ENCODE measurements around the gene CASKIN1.

CASKIN1 gene

GRCh38 chr16:2230376-2230775 lies 34.0 kb upstream of the CASKIN1 start:
- DNase-seq (ENCODE audit: low read depth, low spot score) = no peak
- Histone ChIP-seq H3K4me1 (ENCODE audit: insufficient read depth, insufficient read length) (peaks cover 15% of the 10 kb centered on the region), H3K9me3 (ENCODE audit: insufficient read depth, low read length) (no peaks in the 10 kb centered on the region), H3K9ac (ENCODE audit: insufficient read length, low read depth) (no peak overlapping the region), H3K4me3 (ENCODE audit: insufficient read length, low read depth) (no peak overlapping the region), H3K36me3 (ENCODE audit: insufficient read depth, insufficient read length, low read length) (peaks cover 88% of the 10 kb centered on the region), H3K27me3 (ENCODE audit: insufficient read depth, insufficient read length) (no peaks in the 10 kb centered on the region)
- TF ChIP-seq SUZ12 (IDR thresholded peaks at IDR 0.05; ENCODE audit: extremely low read depth, insufficient read depth, insufficient read length) = no peak
- TF ChIP-seq YY1 (IDR thresholded peaks at IDR 0.05; ENCODE audit: insufficient read depth, insufficient read length) = no peak
- no peak for TF ChIP-seq ZNF274 (IDR thresholded peaks at IDR 0.05; ENCODE audit: low read depth, low read length)

DNA sequence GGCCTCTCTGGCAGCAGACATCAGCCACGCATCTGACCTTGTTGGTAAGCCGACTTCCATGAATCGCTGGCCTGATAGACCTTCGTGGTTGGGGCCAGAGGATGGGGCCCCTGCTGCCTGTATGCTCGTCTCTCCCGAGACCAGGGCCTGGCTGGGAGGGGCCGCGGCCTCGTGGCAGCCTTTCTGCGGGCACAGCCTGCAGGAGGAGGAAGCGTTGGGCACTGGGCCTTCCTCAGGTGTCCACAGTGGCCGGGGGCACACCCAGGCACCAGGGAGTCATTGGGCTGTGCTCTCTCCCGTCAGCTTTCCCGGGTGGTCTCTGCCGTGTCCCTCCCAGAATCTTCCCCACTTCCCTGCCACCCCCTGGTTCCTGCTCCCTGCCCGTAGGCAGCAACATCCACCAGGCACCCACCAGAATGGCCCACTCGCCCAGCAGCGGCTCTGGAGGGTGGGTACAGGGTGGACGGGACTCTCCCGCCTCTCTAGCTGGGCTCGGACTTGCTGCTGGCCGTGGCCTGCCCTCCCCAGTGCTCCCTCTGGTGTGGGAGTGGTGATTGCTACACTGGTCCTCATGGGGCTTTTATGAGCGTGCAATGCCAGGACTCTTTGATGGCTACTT lies 33.3 kb upstream of the CASKIN1 start:
- Histone ChIP-seq H3K36me3 (ENCODE audit: insufficient read depth, insufficient read length, low read length) (peaks cover 86% of the 10 kb centered on the region), H3K27me3 (ENCODE audit: insufficient read depth, insufficient read length) (no peaks in the 10 kb centered on the region), H3K4me1 (ENCODE audit: insufficient read depth, insufficient read length) (peaks cover 14% of the 10 kb centered on the region), H3K9ac (ENCODE audit: insufficient read length, low read depth) (no peak overlapping the region), H3K4me3 (ENCODE audit: insufficient read length, low read depth) (no peak overlapping the region), H3K9me3 (ENCODE audit: insufficient read depth, low read length) (no peaks in the 10 kb centered on the region)
- TF ChIP-seq ZNF274 (IDR thresholded peaks at IDR 0.05; ENCODE audit: low read depth, low read length) (no peak), SUZ12 (IDR thresholded peaks at IDR 0.05; ENCODE audit: extremely low read depth, insufficient read depth, insufficient read length) (no peak), YY1 (IDR thresholded peaks at IDR 0.05; ENCODE audit: insufficient read depth, insufficient read length) (no peak)
- no peak for DNase-seq (ENCODE audit: low read depth, low spot score)

GRCh38 chr16:2229091-2229490 lies 32.7 kb upstream of the CASKIN1 start:
- Histone ChIP-seq H3K4me1 (ENCODE audit: insufficient read depth, insufficient read length) (peaks cover 9% of the 10 kb centered on the region), H3K27me3 (ENCODE audit: insufficient read depth, insufficient read length) (no peaks in the 10 kb centered on the region), H3K9ac (ENCODE audit: insufficient read length, low read depth) (no peak overlapping the region), H3K4me3 (ENCODE audit: insufficient read length, low read depth) (no peak overlapping the region), H3K9me3 (ENCODE audit: insufficient read depth, low read length) (no peaks in the 10 kb centered on the region), H3K36me3 (ENCODE audit: insufficient read depth, insufficient read length, low read length) (peaks cover 80% of the 10 kb centered on the region)
- no peak for DNase-seq (ENCODE audit: low read depth, low spot score)
- no peak for TF ChIP-seq ZNF274 (IDR thresholded peaks at IDR 0.05; ENCODE audit: low read depth, low read length)
- TF ChIP-seq YY1 (IDR thresholded peaks at IDR 0.05; ENCODE audit: insufficient read depth, insufficient read length) = no peak
- TF ChIP-seq SUZ12 (IDR thresholded peaks at IDR 0.05; ENCODE audit: extremely low read depth, insufficient read depth, insufficient read length) = no peak

DNA sequence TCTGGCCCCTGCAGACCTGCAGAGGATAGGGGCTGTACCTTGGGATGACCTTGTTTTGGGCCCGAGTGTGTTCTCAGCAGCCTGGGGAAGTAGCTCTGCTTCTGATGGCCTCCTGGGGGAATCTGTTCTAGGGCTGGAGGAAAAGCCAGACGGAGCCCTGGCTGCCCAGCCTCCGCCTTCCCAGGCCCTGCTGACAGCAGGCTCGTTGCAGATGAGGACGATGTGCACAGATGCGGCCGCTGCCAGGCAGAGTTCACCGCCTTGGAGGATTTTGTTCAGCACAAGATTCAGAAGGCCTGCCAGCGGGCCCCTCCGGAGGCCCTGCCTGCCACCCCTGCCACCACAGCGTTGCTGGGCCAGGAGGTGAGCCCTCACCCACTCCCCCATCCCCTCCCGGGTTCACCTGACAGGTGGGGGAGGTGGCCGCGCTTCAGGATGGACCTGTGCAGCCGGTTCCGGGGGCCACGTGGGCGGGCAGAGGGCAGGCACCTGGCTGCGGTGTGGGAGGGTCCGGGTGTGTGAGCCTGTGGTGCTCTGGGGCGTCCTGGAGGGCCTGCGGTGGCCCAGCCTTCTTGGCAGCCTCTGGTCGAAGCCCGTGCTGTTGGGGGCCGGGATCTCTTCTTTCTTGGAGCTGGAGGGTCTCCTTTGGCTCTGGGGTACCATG lies 31.9 kb upstream of the CASKIN1 start:
- Histone ChIP-seq H3K36me3 (ENCODE audit: insufficient read depth, insufficient read length, low read length) (peaks cover 72% of the 10 kb centered on the region), H3K4me3 (ENCODE audit: insufficient read length, low read depth) (no peak overlapping the region), H3K9ac (ENCODE audit: insufficient read length, low read depth) (no peak overlapping the region)

DNA sequence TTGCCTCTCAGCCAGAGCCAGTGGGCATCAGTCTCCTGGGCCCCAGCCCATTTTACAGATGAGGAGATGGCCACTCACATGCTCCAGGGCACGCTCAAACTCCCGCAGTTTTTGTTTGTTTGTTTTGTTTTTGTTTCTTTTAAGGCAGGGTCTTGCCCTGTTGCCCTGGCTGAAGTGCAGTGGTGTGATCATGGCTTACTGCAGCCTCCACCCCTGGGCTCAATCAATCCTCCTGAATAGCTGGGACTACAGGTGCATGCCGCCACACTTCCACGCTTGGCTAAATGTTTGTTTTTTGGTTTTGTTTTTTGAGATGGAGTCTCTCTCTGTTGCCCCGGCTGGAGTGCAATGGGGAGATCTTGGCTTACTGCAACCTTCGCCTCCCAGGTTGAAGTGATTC lies 30.5 kb upstream of the CASKIN1 start:
- no peak for DNase-seq (ENCODE audit: low read depth, low spot score)
- TF ChIP-seq YY1 (IDR thresholded peaks at IDR 0.05; ENCODE audit: insufficient read depth, insufficient read length) (no peak), SUZ12 (IDR thresholded peaks at IDR 0.05; ENCODE audit: extremely low read depth, insufficient read depth, insufficient read length) (no peak), ZNF274 (IDR thresholded peaks at IDR 0.05; ENCODE audit: low read depth, low read length) (no peak)
- Histone ChIP-seq H3K36me3 (ENCODE audit: insufficient read depth, insufficient read length, low read length) (peaks cover 58% of the 10 kb centered on the region), H3K4me3 (ENCODE audit: insufficient read length, low read depth) (no peak overlapping the region), H3K27me3 (ENCODE audit: insufficient read depth, insufficient read length) (no peaks in the 10 kb centered on the region), H3K9ac (ENCODE audit: insufficient read length, low read depth) (no peak overlapping the region), H3K4me1 (ENCODE audit: insufficient read depth, insufficient read length) (peaks cover 9% of the 10 kb centered on the region), H3K9me3 (ENCODE audit: insufficient read depth, low read length) (no peaks in the 10 kb centered on the region)

More for the DNA sequence above, 31.9 kb upstream of the CASKIN1 start:
- Histone ChIP-seq H3K4me1 (ENCODE audit: insufficient read depth, insufficient read length) (peaks cover 9% of the 10 kb centered on the region), H3K9me3 (ENCODE audit: insufficient read depth, low read length) (no peaks in the 10 kb centered on the region), H3K27me3 (ENCODE audit: insufficient read depth, insufficient read length) (no peaks in the 10 kb centered on the region)
- no peak for DNase-seq (ENCODE audit: low read depth, low spot score)
- TF ChIP-seq ZNF274 (IDR thresholded peaks at IDR 0.05; ENCODE audit: low read depth, low read length) (no peak), YY1 (IDR thresholded peaks at IDR 0.05; ENCODE audit: insufficient read depth, insufficient read length) (no peak), SUZ12 (IDR thresholded peaks at IDR 0.05; ENCODE audit: extremely low read depth, insufficient read depth, insufficient read length) (no peak)

DNA sequence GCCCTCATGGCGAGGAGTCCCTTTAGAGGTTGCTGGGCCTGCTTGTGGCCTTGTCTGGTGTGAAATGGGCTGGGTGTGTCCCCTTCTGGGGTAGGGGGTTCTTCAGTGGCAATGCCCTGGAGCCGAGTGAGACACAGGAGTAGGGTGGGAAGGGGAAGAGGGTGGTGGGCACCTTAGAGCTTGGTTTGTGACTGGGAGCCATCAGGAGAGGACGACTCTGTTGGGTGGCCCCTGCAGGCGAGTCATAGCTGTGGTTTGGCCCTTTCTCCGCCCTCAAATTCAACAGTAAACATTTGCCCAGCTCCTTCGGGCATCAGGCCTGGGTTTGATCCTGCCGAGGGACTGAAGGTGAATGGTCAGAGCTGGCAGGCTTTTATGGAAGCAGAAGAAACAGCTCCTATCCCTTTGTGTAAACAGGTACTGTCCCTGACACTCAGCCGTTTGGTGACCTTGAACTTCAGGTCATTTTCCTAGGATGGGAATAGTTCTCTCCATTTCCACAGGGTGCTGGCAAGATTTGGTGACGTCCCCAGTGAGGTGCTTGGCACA lies 29.9 kb upstream of the CASKIN1 start:
- Histone ChIP-seq H3K4me1 (ENCODE audit: insufficient read depth, insufficient read length) (peaks cover 9% of the 10 kb centered on the region), H3K4me3 (ENCODE audit: insufficient read length, low read depth) (no peak overlapping the region), H3K9ac (ENCODE audit: insufficient read length, low read depth) (no peak overlapping the region), H3K36me3 (ENCODE audit: insufficient read depth, insufficient read length, low read length) (peaks cover 52% of the 10 kb centered on the region), H3K9me3 (ENCODE audit: insufficient read depth, low read length) (no peaks in the 10 kb centered on the region), H3K27me3 (ENCODE audit: insufficient read depth, insufficient read length) (no peaks in the 10 kb centered on the region)
- TF ChIP-seq SUZ12 (IDR thresholded peaks at IDR 0.05; ENCODE audit: extremely low read depth, insufficient read depth, insufficient read length) (no peak), ZNF274 (IDR thresholded peaks at IDR 0.05; ENCODE audit: low read depth, low read length) (no peak), YY1 (IDR thresholded peaks at IDR 0.05; ENCODE audit: insufficient read depth, insufficient read length) (no peak)
- no peak for DNase-seq (ENCODE audit: low read depth, low spot score)

DNA sequence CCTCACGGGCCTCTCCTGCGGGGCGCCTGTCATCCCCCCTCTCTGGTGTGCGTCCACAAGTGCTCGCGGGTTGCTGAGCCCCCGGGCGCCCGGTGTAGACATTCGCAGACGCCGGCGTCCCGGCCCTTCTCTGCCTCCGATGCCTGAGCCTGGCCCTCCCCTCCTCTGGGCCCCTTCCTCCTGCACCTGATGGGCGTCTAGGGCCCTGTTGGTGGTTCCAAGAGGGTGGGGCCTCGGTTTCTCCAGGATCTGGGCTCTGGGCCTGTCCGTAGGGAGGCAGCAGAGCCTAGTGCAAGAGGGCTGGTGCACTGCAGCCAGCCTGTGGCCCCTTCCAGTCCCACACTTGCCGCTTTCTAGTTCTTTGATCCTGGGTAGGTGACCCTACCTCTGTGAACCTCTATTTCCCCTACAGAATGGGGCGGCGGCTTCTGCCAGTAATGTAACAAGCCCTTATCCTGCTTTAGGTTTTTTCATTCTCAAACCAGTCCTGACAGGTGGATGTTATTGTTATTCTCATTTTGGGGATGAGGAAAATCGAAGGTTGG lies 27.6 kb upstream of the CASKIN1 start:
- Histone ChIP-seq H3K4me3 (ENCODE audit: insufficient read length, low read depth) (peak overlapping the region; percentile 93), H3K4me1 (ENCODE audit: insufficient read depth, insufficient read length) (peaks cover 8% of the 10 kb centered on the region), H3K36me3 (ENCODE audit: insufficient read depth, insufficient read length, low read length) (peaks cover 29% of the 10 kb centered on the region), H3K9ac (ENCODE audit: insufficient read length, low read depth) (peak overlapping the region; percentile 91), H3K9me3 (ENCODE audit: insufficient read depth, low read length) (no peaks in the 10 kb centered on the region), H3K27me3 (ENCODE audit: insufficient read depth, insufficient read length) (no peaks in the 10 kb centered on the region)
- TF ChIP-seq ZNF274 (IDR thresholded peaks at IDR 0.05; ENCODE audit: low read depth, low read length) = no peak
- TF ChIP-seq YY1 (IDR thresholded peaks at IDR 0.05; ENCODE audit: insufficient read depth, insufficient read length) = no peak
- TF ChIP-seq SUZ12 (IDR thresholded peaks at IDR 0.05; ENCODE audit: extremely low read depth, insufficient read depth, insufficient read length) = no peak
- no peak for DNase-seq (ENCODE audit: low read depth, low spot score)

All from NT2/D1 (cell line).